ENCODE measurements around the gene SLC6A7.

The SLC6A7 gene

GRCh38 chr5:150196514-150196913 lies 6.7 kb downstream of the SLC6A7 start:
- DNase-seq (ENCODE audit: low spot score) (no peak), ATAC-seq (ENCODE audit: low read depth) (no peak)
- Histone ChIP-seq H3K4me1 (ENCODE audit: insufficient read depth, poor library complexity, severe bottlenecking) (no peaks in the 10 kb centered on the region), H3K36me3 (ENCODE audit: low read depth) (no peaks in the 10 kb centered on the region), H3K9me3 (ENCODE audit: severe bottlenecking) (no peaks in the 10 kb centered on the region), H3K4me3 (ENCODE audit: severe bottlenecking) (no peak overlapping the region), H3K27me3 (ENCODE audit: insufficient read depth, poor library complexity, severe bottlenecking) (peaks cover 3% of the 10 kb centered on the region), H3K27ac (ENCODE audit: poor library complexity, severe bottlenecking) (no peak overlapping the region)
- TF ChIP-seq, protein P1, sequence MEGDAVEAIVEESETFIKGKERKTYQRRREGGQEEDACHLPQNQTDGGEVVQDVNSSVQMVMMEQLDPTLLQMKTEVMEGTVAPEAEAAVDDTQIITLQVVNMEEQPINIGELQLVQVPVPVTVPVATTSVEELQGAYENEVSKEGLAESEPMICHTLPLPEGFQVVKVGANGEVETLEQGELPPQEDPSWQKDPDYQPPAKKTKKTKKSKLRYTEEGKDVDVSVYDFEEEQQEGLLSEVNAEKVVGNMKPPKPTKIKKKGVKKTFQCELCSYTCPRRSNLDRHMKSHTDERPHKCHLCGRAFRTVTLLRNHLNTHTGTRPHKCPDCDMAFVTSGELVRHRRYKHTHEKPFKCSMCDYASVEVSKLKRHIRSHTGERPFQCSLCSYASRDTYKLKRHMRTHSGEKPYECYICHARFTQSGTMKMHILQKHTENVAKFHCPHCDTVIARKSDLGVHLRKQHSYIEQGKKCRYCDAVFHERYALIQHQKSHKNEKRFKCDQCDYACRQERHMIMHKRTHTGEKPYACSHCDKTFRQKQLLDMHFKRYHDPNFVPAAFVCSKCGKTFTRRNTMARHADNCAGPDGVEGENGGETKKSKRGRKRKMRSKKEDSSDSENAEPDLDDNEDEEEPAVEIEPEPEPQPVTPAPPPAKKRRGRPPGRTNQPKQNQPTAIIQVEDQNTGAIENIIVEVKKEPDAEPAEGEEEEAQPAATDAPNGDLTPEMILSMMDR (IDR thresholded peaks at IDR 0.05; ENCODE audit: poor library complexity, severe bottlenecking) = no peak

DNA sequence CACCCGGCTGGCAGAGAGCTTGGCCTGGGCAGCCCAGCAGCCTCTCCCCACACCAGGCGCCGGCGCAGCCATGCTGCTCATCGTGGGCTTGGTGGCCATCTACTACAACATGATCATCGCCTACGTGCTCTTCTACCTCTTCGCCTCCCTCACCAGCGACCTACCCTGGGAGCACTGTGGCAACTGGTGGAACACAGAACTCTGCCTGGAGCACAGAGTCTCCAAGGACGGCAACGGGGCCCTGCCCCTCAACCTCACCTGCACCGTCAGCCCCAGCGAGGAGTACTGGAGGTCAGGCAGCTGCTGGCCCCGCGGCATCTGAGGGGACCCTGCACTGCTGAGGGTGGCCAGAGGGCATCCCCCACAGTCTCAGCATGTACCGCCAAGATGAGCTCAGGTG lies 7.1 kb downstream of the SLC6A7 start:
- DNase-seq (ENCODE audit: low spot score) = no peak
- Histone ChIP-seq H3K4me3 (ENCODE audit: severe bottlenecking) (no peak overlapping the region), H3K9me3 (ENCODE audit: severe bottlenecking) (no peaks in the 10 kb centered on the region), H3K4me1 (ENCODE audit: insufficient read depth, poor library complexity, severe bottlenecking) (no peaks in the 10 kb centered on the region), H3K27ac (ENCODE audit: poor library complexity, severe bottlenecking) (no peak overlapping the region), H3K27me3 (ENCODE audit: insufficient read depth, poor library complexity, severe bottlenecking) (no peaks in the 10 kb centered on the region), H3K36me3 (ENCODE audit: low read depth) (no peaks in the 10 kb centered on the region)
- TF ChIP-seq, protein P1 (IDR thresholded peaks at IDR 0.05; ENCODE audit: poor library complexity, severe bottlenecking) = no peak
- no peak for ATAC-seq (ENCODE audit: low read depth)

DNA sequence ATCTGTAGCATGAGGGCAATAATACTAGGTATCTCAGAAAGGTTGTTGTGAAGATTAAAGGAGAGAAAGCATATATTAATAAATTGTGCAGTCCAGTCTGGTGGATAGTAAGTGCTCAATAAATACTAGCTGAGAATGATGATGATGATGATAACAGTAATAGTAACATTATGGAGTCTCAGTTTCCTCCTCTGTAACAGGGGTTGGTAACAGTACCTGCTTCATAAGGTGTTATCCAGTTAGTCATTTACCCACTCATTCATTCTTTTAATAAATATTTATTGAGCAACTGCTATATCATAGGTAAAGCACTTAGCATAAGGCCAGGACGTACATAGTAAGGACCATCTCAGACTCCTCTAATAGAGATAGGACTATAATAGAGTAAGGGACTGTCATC lies 7.6 kb downstream of the SLC6A7 start:
- no peaks in the 10 kb centered on the region for H3K36me3 ChIP-seq (ENCODE audit: low read depth)
- no peaks in the 10 kb centered on the region for H3K9me3 ChIP-seq (ENCODE audit: severe bottlenecking)
- H3K4me3 ChIP-seq (ENCODE audit: severe bottlenecking) = no peak overlapping the region
- H3K27me3 ChIP-seq (ENCODE audit: insufficient read depth, poor library complexity, severe bottlenecking) = no peaks in the 10 kb centered on the region
- no peaks in the 10 kb centered on the region for H3K4me1 ChIP-seq (ENCODE audit: insufficient read depth, poor library complexity, severe bottlenecking)
- TF ChIP-seq, protein P1 (IDR thresholded peaks at IDR 0.05; ENCODE audit: poor library complexity, severe bottlenecking) = no peak
- H3K27ac ChIP-seq (ENCODE audit: poor library complexity, severe bottlenecking) = no peak overlapping the region
- ATAC-seq (ENCODE audit: low read depth) (no peak), DNase-seq (ENCODE audit: low spot score) (no peak)

DNA sequence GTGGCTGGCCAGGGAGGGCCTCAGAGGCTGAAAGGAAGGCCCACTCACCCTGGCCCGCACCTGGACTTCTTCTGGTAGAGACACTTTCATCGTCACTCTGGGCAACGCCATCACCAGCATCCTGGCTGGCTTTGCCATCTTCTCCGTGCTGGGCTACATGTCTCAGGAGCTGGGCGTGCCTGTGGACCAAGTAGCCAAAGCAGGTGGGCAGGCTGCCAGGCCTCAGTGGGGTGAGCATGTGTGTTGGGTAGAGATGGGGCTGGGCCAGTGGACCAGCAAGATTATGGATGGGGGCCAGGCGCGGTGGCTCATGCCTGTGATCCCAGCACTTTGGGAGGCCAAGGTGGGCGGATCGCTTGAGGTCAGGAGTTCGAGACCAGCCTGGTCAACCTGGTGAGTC lies 12.6 kb downstream of the SLC6A7 start:
- Histone ChIP-seq H3K4me3 (ENCODE audit: severe bottlenecking) (no peak overlapping the region), H3K27me3 (ENCODE audit: insufficient read depth, poor library complexity, severe bottlenecking) (no peaks in the 10 kb centered on the region), H3K4me1 (ENCODE audit: insufficient read depth, poor library complexity, severe bottlenecking) (no peaks in the 10 kb centered on the region), H3K27ac (ENCODE audit: poor library complexity, severe bottlenecking) (no peak overlapping the region), H3K9me3 (ENCODE audit: severe bottlenecking) (no peaks in the 10 kb centered on the region), H3K36me3 (ENCODE audit: low read depth) (no peaks in the 10 kb centered on the region)
- TF ChIP-seq, protein P1 (IDR thresholded peaks at IDR 0.05; ENCODE audit: poor library complexity, severe bottlenecking) = no peak
- DNase-seq (ENCODE audit: low spot score) (no peak), ATAC-seq (ENCODE audit: low read depth) (no peak)

DNA sequence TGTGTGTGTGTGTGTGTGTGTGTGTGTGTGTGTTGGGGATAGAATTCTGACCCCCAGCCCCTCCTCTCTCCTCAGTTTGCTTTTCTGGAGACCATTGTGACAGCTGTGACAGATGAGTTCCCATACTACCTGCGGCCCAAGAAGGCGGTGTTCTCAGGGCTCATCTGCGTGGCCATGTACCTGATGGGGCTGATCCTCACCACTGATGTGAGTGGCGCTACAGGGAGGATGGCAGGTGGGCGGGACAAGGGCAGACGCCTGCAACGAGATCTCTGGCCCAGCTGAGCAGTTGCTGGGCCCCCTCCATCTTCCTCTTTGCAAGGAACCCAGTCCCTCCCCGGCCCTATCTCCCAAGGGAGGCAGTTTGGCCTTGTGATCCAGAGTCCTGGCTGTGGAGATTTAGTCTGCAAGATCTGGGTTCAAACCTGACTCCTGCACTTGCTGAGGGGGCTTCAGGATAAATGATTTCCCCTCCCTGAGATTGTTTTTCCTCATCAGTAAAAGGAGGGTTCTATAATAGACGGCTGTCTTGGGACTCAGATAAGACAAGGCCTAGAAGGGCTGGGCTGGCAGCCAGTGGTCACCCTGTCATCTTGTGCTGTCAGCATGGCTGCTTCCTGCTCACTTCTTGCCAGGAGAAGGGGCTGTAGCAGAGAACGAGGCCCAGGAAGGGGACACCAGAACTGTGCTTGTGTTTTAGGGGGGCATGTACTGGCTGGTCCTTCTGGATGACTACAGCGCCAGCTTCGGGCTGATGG lies 14.1 kb downstream of the SLC6A7 start:
- H3K27me3 ChIP-seq (ENCODE audit: insufficient read depth, poor library complexity, severe bottlenecking) = no peaks in the 10 kb centered on the region
- H3K36me3 ChIP-seq (ENCODE audit: low read depth) = no peaks in the 10 kb centered on the region
- DNase-seq (ENCODE audit: low spot score) = no peak
- ATAC-seq (ENCODE audit: low read depth) = no peak
- peaks cover 8% of the 10 kb centered on the region for H3K4me1 ChIP-seq (ENCODE audit: insufficient read depth, poor library complexity, severe bottlenecking)
- H3K27ac ChIP-seq (ENCODE audit: poor library complexity, severe bottlenecking) = no peak overlapping the region
- no peaks in the 10 kb centered on the region for H3K9me3 ChIP-seq (ENCODE audit: severe bottlenecking)
- H3K4me3 ChIP-seq (ENCODE audit: severe bottlenecking) = no peak overlapping the region
- TF ChIP-seq, protein P1 (IDR thresholded peaks at IDR 0.05; ENCODE audit: poor library complexity, severe bottlenecking) = no peak

Data from RWPE2 (cell line).